HEK293T (cell line): Measurements from ENCODE around the gene INTS3.

Source experiments
- ELF4 ChIP-seq: fragments of 450-650 bp; IDR thresholded peaks from 2 replicates; pipeline ENCODE4 v1.6.1; 2017; ENCODE audit warnings: antibody characterized with exemption
- FOXK2 ChIP-seq: fragments of 450-650 bp; IDR thresholded peaks from 2 replicates; pipeline ENCODE4 v1.6.1; 2016; ENCODE audit warnings: mild to moderate bottlenecking
- FOXM1 ChIP-seq: fragments of 450-650 bp; IDR thresholded peaks from 2 replicates; pipeline ENCODE4 v1.6.1; 2017; ENCODE audit warnings: mild to moderate bottlenecking, borderline replicate concordance
- HDGF ChIP-seq: fragments of 450-650 bp; IDR thresholded peaks from 2 replicates; pipeline ENCODE4 v1.6.1; 2017; ENCODE audit warnings: antibody characterized with exemption, borderline replicate concordance
- SP1 ChIP-seq: fragments of 450-650 bp; IDR thresholded peaks from 2 replicates; pipeline ENCODE4 v1.6.1; 2017
- ZNF384 ChIP-seq: fragments of 450-650 bp; IDR thresholded peaks from 2 replicates; pipeline ENCODE4 v1.6.1; 2016

DNA sequence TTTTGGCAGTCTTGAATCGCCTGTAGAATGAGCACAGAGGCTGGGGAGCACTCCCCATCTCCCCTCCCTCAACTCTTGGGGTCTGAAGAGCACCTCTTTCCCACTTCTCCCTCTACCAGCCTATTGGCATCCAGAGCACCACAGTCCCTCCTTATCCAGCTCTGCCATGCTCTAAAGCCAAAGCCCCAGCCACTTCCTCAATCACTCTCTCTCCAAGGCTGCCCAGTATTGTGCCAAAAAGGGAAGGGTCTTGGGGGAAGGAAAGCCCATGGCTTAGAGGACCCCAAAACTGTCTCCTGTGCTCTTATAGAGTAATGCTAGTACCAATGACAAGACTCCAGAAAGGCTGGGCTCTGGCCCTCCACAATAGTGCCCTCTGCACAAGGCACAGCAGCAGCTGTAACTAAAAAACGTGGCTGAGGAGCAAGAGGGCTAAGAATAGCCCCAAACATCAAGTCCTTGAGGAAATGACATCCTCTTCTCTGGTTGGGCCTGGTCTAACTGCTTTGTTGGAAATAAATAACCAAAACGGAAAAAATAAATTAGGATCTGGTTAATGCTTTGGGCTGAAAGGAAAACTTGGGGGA is 75.7 kb downstream of the INTS3 start:
- TF ChIP-seq FOXK2 (no peak), ZNF384 (no peak), FOXM1 (no peak), SP1 (no peak), ELF4 (no peak), HDGF (no peak)
